ENCODE measurements around the gene HMGCS2.
A peak's percentile ranks its signal among the peaks of the same experiment; 100 is the strongest.

HMGCS2 gene

DNA sequence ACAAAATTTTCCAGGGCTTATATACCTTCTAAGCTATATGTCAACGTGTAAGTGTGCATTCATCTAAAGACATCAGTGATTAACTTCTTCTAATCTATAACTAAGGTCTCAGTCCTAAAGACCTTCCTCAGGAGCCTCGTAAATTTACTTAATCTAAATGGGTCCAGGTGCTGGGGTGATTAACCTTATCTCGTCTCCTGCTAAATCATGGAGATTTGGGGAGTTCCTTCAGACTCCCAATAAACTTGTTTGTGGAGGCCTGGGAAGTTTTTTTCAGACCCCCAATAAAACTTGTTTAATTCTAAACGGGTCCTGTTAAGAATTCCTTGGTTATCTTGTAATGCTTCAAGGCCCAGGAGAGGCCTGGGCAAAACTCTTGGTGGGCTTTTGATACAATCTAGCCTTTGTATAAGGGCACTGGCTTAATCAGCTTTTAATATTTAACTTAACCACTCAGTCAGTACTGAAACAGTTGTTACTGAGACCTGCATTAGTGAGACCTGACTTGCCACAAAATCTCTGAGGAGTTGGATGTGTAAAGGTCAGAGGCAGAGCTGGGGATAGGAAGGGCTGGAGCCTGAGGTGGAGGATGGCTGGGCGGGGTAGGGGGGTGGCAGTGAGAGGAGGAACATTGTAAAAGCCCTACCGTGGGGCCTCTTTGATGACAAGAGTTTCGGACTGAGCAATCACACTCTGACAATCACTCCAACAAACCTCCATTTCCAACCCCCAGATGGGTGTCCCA lies 6.2 kb upstream of the HMGCS2 start:
- peaks cover 9% of the 10 kb centered on the region for H3K4me1 ChIP-seq (ENCODE audit: control insufficient read depth, insufficient read depth, low read depth, low read length)
- no peaks in the 10 kb centered on the region for H3K79me1 ChIP-seq (replicated peaks; ENCODE audit: low read length, poor library complexity, severe bottlenecking)
- DNase-seq: no peak
- H4K8ac ChIP-seq (ENCODE audit: low read length): no peak overlapping the region
- H3K27ac ChIP-seq (ENCODE audit: low read length, poor library complexity, severe bottlenecking): no peak overlapping the region
- no peak overlapping the region for H3K18ac ChIP-seq (ENCODE audit: low read depth in 1 of 2, low read length in 2 of 2)
- no peak overlapping the region for H3K23ac ChIP-seq (ENCODE audit: low read length in 2 of 2)
- H3K9me3 ChIP-seq (ENCODE audit: control insufficient read depth, low read length): no peaks in the 10 kb centered on the region
- no peak overlapping the region for H2BK120ac ChIP-seq (ENCODE audit: low read depth, low read length)
- H2AFZ ChIP-seq (ENCODE audit: low read depth, low read length): no peak overlapping the region
- no peaks in the 10 kb centered on the region for H3K36me3 ChIP-seq (ENCODE audit: control insufficient read depth in 1 of 2, insufficient read depth in 2 of 2, low read depth in 1 of 2, low read length in 2 of 2)
- H2BK12ac ChIP-seq (ENCODE audit: low read length in 2 of 2): no peak overlapping the region
- H3K27me3 ChIP-seq (ENCODE audit: control insufficient read depth in 1 of 2, insufficient read depth in 1 of 2, low read length in 2 of 2): peaks cover 0 to 10% of the 10 kb centered on the region in 2 experiments
- H2BK15ac ChIP-seq (ENCODE audit: low read depth, poor library complexity, severe bottlenecking): no peak overlapping the region
- no peak overlapping the region for H3K4ac ChIP-seq (ENCODE audit: low read depth in 1 of 2, low read length in 2 of 2)
- no peak overlapping the region for H3K4me3 ChIP-seq (ENCODE audit: insufficient read depth in 1 of 2, low read depth in 1 of 2, low read length in 2 of 2)
- WGBS: 71% methylated on average over 5 of the region's 7 CpGs
- H3K4me2 ChIP-seq (ENCODE audit: low read length, poor library complexity, severe bottlenecking): no peak overlapping the region
- H3K14ac ChIP-seq (ENCODE audit: low read length in 2 of 2): no peak overlapping the region
- no peak overlapping the region for H2BK5ac ChIP-seq (ENCODE audit: low read depth, low read length, poor library complexity, severe bottlenecking)
- H3K9ac ChIP-seq (ENCODE audit: low read length): no peak overlapping the region
- no peak overlapping the region for H4K91ac ChIP-seq (ENCODE audit: low read length)
- no peak overlapping the region for H2AK5ac ChIP-seq (ENCODE audit: low read length, severe bottlenecking)

DNA sequence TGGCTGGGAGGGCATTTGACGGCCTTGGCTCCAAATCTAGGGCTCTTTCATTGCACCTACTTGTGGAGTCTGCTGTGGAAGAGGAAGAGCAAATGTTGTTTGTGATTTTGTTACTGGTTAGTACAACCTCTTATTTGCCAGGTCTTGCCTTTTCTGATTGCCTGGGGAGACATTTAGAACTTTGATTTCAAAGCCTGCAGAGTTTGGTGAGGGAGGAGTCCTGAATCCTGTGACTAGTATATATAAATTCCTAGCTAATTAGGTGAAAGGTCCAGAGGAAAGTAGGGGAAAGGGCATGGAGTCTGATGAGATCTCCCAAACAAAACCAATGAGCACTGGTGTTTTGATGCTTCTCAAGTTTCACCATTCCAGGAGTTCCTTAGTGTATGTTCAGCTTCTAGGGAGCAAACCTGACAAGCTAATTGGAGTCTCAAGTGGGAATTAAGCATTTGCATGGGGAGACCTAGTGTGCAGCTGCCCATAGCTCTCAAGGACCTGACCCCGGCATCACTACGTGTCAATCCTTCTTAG lies 5.1 kb upstream of the HMGCS2 start:
- Histone ChIP-seq H3K23ac (ENCODE audit: low read length in 2 of 2) (no peak overlapping the region), H2BK5ac (ENCODE audit: low read depth, low read length, poor library complexity, severe bottlenecking) (no peak overlapping the region), H3K14ac (ENCODE audit: low read length in 2 of 2) (peak overlapping the region in 1 of 2 experiments; percentile 65), H2BK12ac (ENCODE audit: low read length in 2 of 2) (no peak overlapping the region), H2BK15ac (ENCODE audit: low read depth, poor library complexity, severe bottlenecking) (no peak overlapping the region), H2AFZ (ENCODE audit: low read depth, low read length) (no peak overlapping the region), H3K18ac (ENCODE audit: low read depth in 1 of 2, low read length in 2 of 2) (peak overlapping the region in 1 of 2 experiments; percentile 65), H2AK5ac (ENCODE audit: low read length, severe bottlenecking) (no peak overlapping the region), H4K91ac (ENCODE audit: low read length) (no peak overlapping the region), H3K4ac (ENCODE audit: low read depth in 1 of 2, low read length in 2 of 2) (no peak overlapping the region), H3K79me1 (replicated peaks; ENCODE audit: low read length, poor library complexity, severe bottlenecking) (no peaks in the 10 kb centered on the region), H3K9me3 (ENCODE audit: control insufficient read depth, low read length) (no peaks in the 10 kb centered on the region), H3K4me1 (ENCODE audit: control insufficient read depth, insufficient read depth, low read depth, low read length) (peaks cover 8% of the 10 kb centered on the region), H3K9ac (ENCODE audit: low read length) (no peak overlapping the region), H3K36me3 (ENCODE audit: control insufficient read depth in 1 of 2, insufficient read depth in 2 of 2, low read depth in 1 of 2, low read length in 2 of 2) (no peaks in the 10 kb centered on the region), H3K27me3 (ENCODE audit: control insufficient read depth in 1 of 2, insufficient read depth in 1 of 2, low read length in 2 of 2) (peaks cover 0 to 18% of the 10 kb centered on the region in 2 experiments), H3K27ac (ENCODE audit: low read length, poor library complexity, severe bottlenecking) (no peak overlapping the region), H2BK120ac (ENCODE audit: low read depth, low read length) (no peak overlapping the region), H3K4me3 (ENCODE audit: insufficient read depth in 1 of 2, low read depth in 1 of 2, low read length in 2 of 2) (no peak overlapping the region), H4K8ac (ENCODE audit: low read length) (no peak overlapping the region), H3K4me2 (ENCODE audit: low read length, poor library complexity, severe bottlenecking) (peak overlapping the region; percentile 10)
- peak; percentile 27 for DNase-seq
- WGBS: 33% methylated on average over 3 of the region's 3 CpGs

DNA sequence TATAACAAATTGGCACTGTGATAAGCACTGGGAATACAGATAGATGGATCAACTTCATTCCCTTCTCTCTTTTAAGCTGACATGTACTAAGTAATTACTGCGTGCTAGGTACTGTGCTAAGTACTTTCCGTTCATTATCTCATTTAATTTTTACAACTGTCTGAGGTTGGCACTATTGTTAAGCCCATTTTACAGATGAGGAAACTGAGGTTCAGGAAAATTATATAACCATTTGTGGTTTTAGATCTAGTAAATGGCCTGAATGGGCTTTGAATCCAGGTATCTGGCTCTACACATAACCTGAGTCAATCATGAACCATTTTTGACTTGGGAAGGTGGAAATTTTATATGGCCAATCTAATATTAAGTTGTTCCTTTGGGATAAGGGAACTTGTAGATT lies 3.6 kb upstream of the HMGCS2 start:
- Histone ChIP-seq H3K9me3 (ENCODE audit: control insufficient read depth, low read length) (no peaks in the 10 kb centered on the region), H3K4me2 (ENCODE audit: low read length, poor library complexity, severe bottlenecking) (no peak overlapping the region), H3K4me3 (ENCODE audit: insufficient read depth in 1 of 2, low read depth in 1 of 2, low read length in 2 of 2) (no peak overlapping the region), H3K27ac (ENCODE audit: low read length, poor library complexity, severe bottlenecking) (no peak overlapping the region), H2AFZ (ENCODE audit: low read depth, low read length) (no peak overlapping the region), H2BK5ac (ENCODE audit: low read depth, low read length, poor library complexity, severe bottlenecking) (no peak overlapping the region), H3K4ac (ENCODE audit: low read depth in 1 of 2, low read length in 2 of 2) (no peak overlapping the region), H3K23ac (ENCODE audit: low read length in 2 of 2) (no peak overlapping the region), H3K14ac (ENCODE audit: low read length in 2 of 2) (no peak overlapping the region), H2BK120ac (ENCODE audit: low read depth, low read length) (no peak overlapping the region), H2BK15ac (ENCODE audit: low read depth, poor library complexity, severe bottlenecking) (no peak overlapping the region), H3K36me3 (ENCODE audit: control insufficient read depth in 1 of 2, insufficient read depth in 2 of 2, low read depth in 1 of 2, low read length in 2 of 2) (no peaks in the 10 kb centered on the region), H2BK12ac (ENCODE audit: low read length in 2 of 2) (no peak overlapping the region), H3K18ac (ENCODE audit: low read depth in 1 of 2, low read length in 2 of 2) (no peak overlapping the region), H2AK5ac (ENCODE audit: low read length, severe bottlenecking) (no peak overlapping the region), H3K27me3 (ENCODE audit: control insufficient read depth in 1 of 2, insufficient read depth in 1 of 2, low read length in 2 of 2) (peaks cover 1 to 23% of the 10 kb centered on the region in 2 experiments), H3K4me1 (ENCODE audit: control insufficient read depth, insufficient read depth, low read depth, low read length) (peaks cover 10% of the 10 kb centered on the region), H3K79me1 (replicated peaks; ENCODE audit: low read length, poor library complexity, severe bottlenecking) (no peaks in the 10 kb centered on the region), H4K91ac (ENCODE audit: low read length) (no peak overlapping the region), H4K8ac (ENCODE audit: low read length) (no peak overlapping the region), H3K9ac (ENCODE audit: low read length) (no peak overlapping the region)
- DNase-seq: no peak
- whole genome bisulfite sequencing: no CpG with 5 or more reads among the region's 2 CpGs

DNA sequence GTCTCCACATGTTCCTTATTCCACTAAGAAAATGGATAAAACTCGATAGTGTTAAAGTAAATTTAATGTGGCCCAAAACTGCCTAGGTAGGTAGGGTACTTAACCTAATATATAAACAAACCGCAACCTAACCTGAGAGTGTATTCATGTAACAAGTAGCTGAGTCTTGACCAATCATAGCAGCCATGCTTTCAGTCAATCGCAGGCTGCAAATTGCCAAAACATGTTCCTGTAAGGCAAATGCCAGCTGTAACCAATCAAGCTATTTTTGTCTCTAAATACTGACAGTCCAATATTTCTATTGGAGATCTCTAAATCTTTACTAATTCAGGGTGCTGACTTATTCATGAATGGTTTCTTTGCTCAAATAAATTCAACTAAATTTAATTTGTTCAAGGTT lies 3.1 kb upstream of the HMGCS2 start:
- H3K4me2 ChIP-seq (ENCODE audit: low read length, poor library complexity, severe bottlenecking): no peak overlapping the region
- no peak for DNase-seq
- H3K14ac ChIP-seq (ENCODE audit: low read length in 2 of 2): no peak overlapping the region
- H4K8ac ChIP-seq (ENCODE audit: low read length): no peak overlapping the region
- no peaks in the 10 kb centered on the region for H3K79me1 ChIP-seq (replicated peaks; ENCODE audit: low read length, poor library complexity, severe bottlenecking)
- no peak overlapping the region for H2BK120ac ChIP-seq (ENCODE audit: low read depth, low read length)
- no peak overlapping the region for H3K9ac ChIP-seq (ENCODE audit: low read length)
- H2AFZ ChIP-seq (ENCODE audit: low read depth, low read length): no peak overlapping the region
- H4K91ac ChIP-seq (ENCODE audit: low read length): no peak overlapping the region
- no peak overlapping the region for H3K23ac ChIP-seq (ENCODE audit: low read length in 2 of 2)
- H3K27ac ChIP-seq (ENCODE audit: low read length, poor library complexity, severe bottlenecking): no peak overlapping the region
- no peak overlapping the region for H3K18ac ChIP-seq (ENCODE audit: low read depth in 1 of 2, low read length in 2 of 2)
- H3K27me3 ChIP-seq (ENCODE audit: control insufficient read depth in 1 of 2, insufficient read depth in 1 of 2, low read length in 2 of 2): peaks cover 7 to 28% of the 10 kb centered on the region in 2 experiments
- H3K4ac ChIP-seq (ENCODE audit: low read depth in 1 of 2, low read length in 2 of 2): no peak overlapping the region
- no peak overlapping the region for H2AK5ac ChIP-seq (ENCODE audit: low read length, severe bottlenecking)
- no peak overlapping the region for H2BK12ac ChIP-seq (ENCODE audit: low read length in 2 of 2)
- H3K9me3 ChIP-seq (ENCODE audit: control insufficient read depth, low read length): no peaks in the 10 kb centered on the region
- 98% methylated on average over 2 of the region's 3 CpGs for WGBS
- H3K4me1 ChIP-seq (ENCODE audit: control insufficient read depth, insufficient read depth, low read depth, low read length): peaks cover 10% of the 10 kb centered on the region
- H2BK15ac ChIP-seq (ENCODE audit: low read depth, poor library complexity, severe bottlenecking): no peak overlapping the region
- H3K36me3 ChIP-seq (ENCODE audit: control insufficient read depth in 1 of 2, insufficient read depth in 2 of 2, low read depth in 1 of 2, low read length in 2 of 2): no peaks in the 10 kb centered on the region
- H3K4me3 ChIP-seq (ENCODE audit: insufficient read depth in 1 of 2, low read depth in 1 of 2, low read length in 2 of 2): no peak overlapping the region
- no peak overlapping the region for H2BK5ac ChIP-seq (ENCODE audit: low read depth, low read length, poor library complexity, severe bottlenecking)
